Keratinocyte (primary cell): ENCODE results near the gene GTF2H3. TPM values are rescaled to one million over a fixed set of nuclear protein-coding genes. Genes with fewer than 3 reads are reported as not detected.

Experiments used
- DNase-seq: peaks from one replicate; pipeline ENCODE4 v3.0.0-alpha.2; 2011; ENCODE audit warnings: low read depth, missing footprints, low spot score
- FAIRE-seq: peaks from 2 replicates; lab custom pipeline; 2011; peaks lifted over from hg19 to GRCh38; lab: Jason Lieb, UNC
- H2AFZ ChIP-seq: 2 replicates; pipeline ENCODE4 v1.6.0; 2012; ENCODE audit warnings: low read length, control low read depth, inconsistent platforms; ENCODE audit not compliant: control insufficient read depth
- H3K27ac ChIP-seq: 2 replicates; pipeline ENCODE4 v1.5.1; 2011; ENCODE audit warnings: low read length; ENCODE audit not compliant: control insufficient read depth, insufficient read depth
- H3K27me3 ChIP-seq: 3 replicates; pipeline ENCODE4 v1.6.0; 2011; ENCODE audit warnings: low read length; ENCODE audit not compliant: control insufficient read depth, insufficient read depth; ENCODE audit errors: extremely low read depth
- H3K36me3 ChIP-seq, 2 experiments: 2 replicates in 1 of 2; 3 replicates in 1 of 2; pipeline ENCODE4 v1.5.1; 2011; ENCODE audit warnings: low read length in 2 of 2, mild to moderate bottlenecking in 1 of 2; ENCODE audit not compliant: control insufficient read depth in 2 of 2, insufficient read depth in 2 of 2; ENCODE audit errors: extremely low read depth in 1 of 2
- H3K4me1 ChIP-seq: 3 replicates; pipeline ENCODE4 v1.5.1; 2011; ENCODE audit warnings: low read length; ENCODE audit not compliant: control insufficient read depth, insufficient read depth; ENCODE audit errors: extremely low read depth
- H3K4me2 ChIP-seq: 3 replicates; pipeline ENCODE4 v1.6.0; 2011; ENCODE audit warnings: low read depth, low read length; ENCODE audit not compliant: control insufficient read depth, insufficient read depth; ENCODE audit errors: extremely low read depth
- H3K4me3 ChIP-seq, 3 experiments: fragments of 200-600 bp in 1 of 3; sonication (generic) in 1 of 3; 2 replicates in 2 of 3; 3 replicates in 1 of 3; pipeline ENCODE4 v1.5.1; 2011 to 2016; ENCODE audit warnings: low read length in 3 of 3, mild to moderate bottlenecking in 3 of 3, control low read depth in 2 of 3, inconsistent platforms in 1 of 3, low read depth in 1 of 3, mixed read lengths in 1 of 3, mixed run types in 1 of 3, moderate library complexity in 1 of 3; ENCODE audit not compliant: control insufficient read depth in 2 of 3, insufficient read depth in 2 of 3; ENCODE audit errors: extremely low read depth in 1 of 3
- H3K79me2 ChIP-seq: 2 replicates; pipeline ENCODE4 v1.6.0; 2012; ENCODE audit warnings: low read length; ENCODE audit not compliant: control insufficient read depth, insufficient read depth
- H3K9ac ChIP-seq: 3 replicates; pipeline ENCODE4 v1.6.0; 2011; ENCODE audit warnings: low read length; ENCODE audit not compliant: control insufficient read depth, insufficient read depth; ENCODE audit errors: extremely low read depth
- H3K9me1 ChIP-seq: 3 replicates; pipeline ENCODE4 v1.6.0; 2011; ENCODE audit warnings: low read length; ENCODE audit not compliant: control insufficient read depth, insufficient read depth; ENCODE audit errors: extremely low read depth
- H3K9me3 ChIP-seq: 2 replicates; pipeline ENCODE4 v1.5.1; 2012; ENCODE audit warnings: low read depth, low read length; ENCODE audit not compliant: control insufficient read depth
- H4K20me1 ChIP-seq: 3 replicates; pipeline ENCODE4 v1.6.0; 2011; ENCODE audit warnings: low read length; ENCODE audit not compliant: control insufficient read depth, insufficient read depth; ENCODE audit errors: extremely low read depth
- EZH2 ChIP-seq: IDR thresholded peaks from one replicate; pipeline ENCODE4 v1.6.1; 2012; ENCODE audit warnings: inconsistent platforms, mild to moderate bottlenecking, low read length, moderate library complexity
- dilution Hi-C: fragments of 300-500 bp; cut with MboI; formaldehyde crosslinking; loops from one replicate; pipeline ENCODE4 v1.7.0; 2020; ENCODE audit warnings: low sequenced_read_pairs; ENCODE audit not compliant: extremely low pct_ligation_motif_present
- polyA plus RNA-seq, 5 experiments: library from polyadenylated mRNA; depleted of rRNA in 3 of 5; stranded (reverse) in 3 of 5; stranded (forward) in 1 of 5; unstranded in 1 of 5; fragments of >200 nt; gene quantifications; 1 replicate in 1 of 5; 2 replicates in 3 of 5; 3 replicates in 1 of 5; pipeline versions ENCODE4 v1.2.1 to v1.2.3, GENCODE V29; 2011 to 2012; ENCODE audit warnings: missing spikeins in 2 of 5, low read depth in 1 of 5, low replicate concordance in 1 of 5
- TF ChIP-seq, protein P1 (sequence below), 3 experiments: IDR thresholded peaks in 1 of 3; conservative IDR thresholded peaks in 1 of 3; optimal IDR thresholded peaks in 1 of 3; 2 replicates in 2 of 3; 3 replicates in 1 of 3; pipeline versions ENCODE3 to v1.5.1; 2011; ENCODE audit warnings: low read length in 3 of 3, mild to moderate bottlenecking in 3 of 3, moderate library complexity in 2 of 3, control low read depth in 1 of 3, inconsistent platforms in 1 of 3; ENCODE audit not compliant: insufficient read depth in 2 of 3; ENCODE audit errors: extremely low read depth in 1 of 3

GTF2H3 gene
- polyA plus RNA-seq, 1 donor (not counting 4 experiments of a cell fraction or from before 2014, with no cell fraction given): 57.2 TPM

DNA sequence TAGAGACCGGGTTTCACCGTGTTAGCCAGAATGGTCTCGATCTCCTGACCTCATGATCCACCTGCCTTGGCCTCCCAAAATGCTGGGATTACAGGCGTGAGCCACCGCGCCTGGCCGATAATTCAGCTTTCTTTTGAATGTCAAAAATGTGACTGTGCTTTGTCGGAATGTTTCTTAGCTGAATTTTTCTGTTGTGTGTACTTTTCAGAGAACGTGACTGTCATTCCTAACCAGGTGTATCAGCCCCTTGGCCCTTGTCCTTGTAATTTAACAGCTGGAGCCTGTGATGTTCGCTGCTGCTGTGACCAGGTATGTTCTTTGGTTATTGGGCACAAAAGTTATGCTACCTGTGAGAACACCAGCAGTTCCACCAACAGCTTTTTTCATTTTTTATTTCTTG is 45.4 kb downstream of the GTF2H3 start:
- dilution Hi-C loops: no loop called here
- TF ChIP-seq, protein P1, sequence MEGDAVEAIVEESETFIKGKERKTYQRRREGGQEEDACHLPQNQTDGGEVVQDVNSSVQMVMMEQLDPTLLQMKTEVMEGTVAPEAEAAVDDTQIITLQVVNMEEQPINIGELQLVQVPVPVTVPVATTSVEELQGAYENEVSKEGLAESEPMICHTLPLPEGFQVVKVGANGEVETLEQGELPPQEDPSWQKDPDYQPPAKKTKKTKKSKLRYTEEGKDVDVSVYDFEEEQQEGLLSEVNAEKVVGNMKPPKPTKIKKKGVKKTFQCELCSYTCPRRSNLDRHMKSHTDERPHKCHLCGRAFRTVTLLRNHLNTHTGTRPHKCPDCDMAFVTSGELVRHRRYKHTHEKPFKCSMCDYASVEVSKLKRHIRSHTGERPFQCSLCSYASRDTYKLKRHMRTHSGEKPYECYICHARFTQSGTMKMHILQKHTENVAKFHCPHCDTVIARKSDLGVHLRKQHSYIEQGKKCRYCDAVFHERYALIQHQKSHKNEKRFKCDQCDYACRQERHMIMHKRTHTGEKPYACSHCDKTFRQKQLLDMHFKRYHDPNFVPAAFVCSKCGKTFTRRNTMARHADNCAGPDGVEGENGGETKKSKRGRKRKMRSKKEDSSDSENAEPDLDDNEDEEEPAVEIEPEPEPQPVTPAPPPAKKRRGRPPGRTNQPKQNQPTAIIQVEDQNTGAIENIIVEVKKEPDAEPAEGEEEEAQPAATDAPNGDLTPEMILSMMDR (optimal IDR thresholded peaks at IDR 0.05 in 1 of 3, IDR thresholded peaks at IDR 0.05 in 1 of 3, conservative IDR thresholded peaks at IDR 0.05 in 1 of 3; ENCODE audit: extremely low read depth in 1 of 3, insufficient read depth in 2 of 3, low read length in 3 of 3): no peak
- TF ChIP-seq EZH2: no peak
- Histone ChIP-seq H3K9ac (no peak overlapping the region), H3K36me3 (peaks cover 4 to 6% of the 10 kb centered on the region in 2 experiments), H3K79me2 (no peaks in the 10 kb centered on the region), H3K4me2 (no peak overlapping the region), H2AFZ (no peak overlapping the region), H3K4me1 (no peaks in the 10 kb centered on the region), H4K20me1 (no peaks in the 10 kb centered on the region), H3K4me3 (no peak overlapping the region), H3K27me3 (no peaks in the 10 kb centered on the region), H3K9me1 (no peaks in the 10 kb centered on the region), H3K27ac (no peak overlapping the region), H3K9me3 (no peaks in the 10 kb centered on the region)
- FAIRE-seq (no peak), DNase-seq (no peak)

DNA sequence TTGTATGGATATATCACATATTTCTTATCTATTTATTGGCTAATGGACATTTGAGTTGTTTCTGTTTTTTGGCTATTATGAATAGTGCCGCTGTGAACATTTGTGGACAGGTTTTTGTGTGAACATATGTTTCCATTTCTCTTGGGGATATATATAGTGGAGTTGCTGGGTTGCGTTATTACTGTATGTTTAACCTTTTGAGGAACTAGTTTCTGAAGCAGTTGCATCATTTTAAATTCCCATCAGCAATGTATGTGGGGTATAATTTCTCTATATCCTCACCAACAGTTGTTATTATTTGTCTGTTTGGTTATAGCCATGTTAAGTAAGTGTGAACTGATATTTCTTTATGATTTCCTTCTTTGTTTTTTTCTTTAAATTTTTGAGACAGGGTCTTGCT is 48.0 kb downstream of the GTF2H3 start:
- peaks cover 2 to 6% of the 10 kb centered on the region in 2 experiments for H3K36me3 ChIP-seq
- no peaks in the 10 kb centered on the region for H3K27me3 ChIP-seq
- FAIRE-seq (no peak), DNase-seq (no peak)
- dilution Hi-C loops: no loop called here
- H3K79me2 ChIP-seq: no peaks in the 10 kb centered on the region
- H3K4me3 ChIP-seq: no peak overlapping the region
- TF ChIP-seq, protein P1 (optimal IDR thresholded peaks at IDR 0.05 in 1 of 3, IDR thresholded peaks at IDR 0.05 in 1 of 3, conservative IDR thresholded peaks at IDR 0.05 in 1 of 3; ENCODE audit: extremely low read depth in 1 of 3, insufficient read depth in 2 of 3, low read length in 3 of 3): no peak
- no peak for TF ChIP-seq EZH2
- no peak overlapping the region for H3K27ac ChIP-seq
- no peak overlapping the region for H3K4me2 ChIP-seq
- H3K9ac ChIP-seq: no peak overlapping the region
- no peaks in the 10 kb centered on the region for H3K4me1 ChIP-seq
- no peak overlapping the region for H2AFZ ChIP-seq
- H4K20me1 ChIP-seq: no peaks in the 10 kb centered on the region
- H3K9me3 ChIP-seq: no peaks in the 10 kb centered on the region
- H3K9me1 ChIP-seq: no peaks in the 10 kb centered on the region
